Nephron progenitor cell (in vitro differentiated cells): ENCODE measurements around the gene MAGI2.

Source experiments
- DNase-seq: peaks from one replicate; pipeline ENCODE4 v3.0.0; 2021
- H3K27ac Mint-ChIP-seq: 2 replicates; pipeline ENCODE4 v1.8.0; 2021; ENCODE audit warnings: mild to moderate bottlenecking, moderate library complexity, mixed read lengths
- H3K27me3 Mint-ChIP-seq: 2 replicates; pipeline ENCODE4 v1.8.0; 2021; ENCODE audit warnings: mild to moderate bottlenecking, low read depth, mixed read lengths; ENCODE audit not compliant: poor library complexity
- H3K36me3 Mint-ChIP-seq: 2 replicates; pipeline ENCODE4 v1.8.0; 2021; ENCODE audit warnings: low read depth, mixed read lengths
- H3K4me1 Mint-ChIP-seq: 2 replicates; pipeline ENCODE4 v1.8.0; 2021; ENCODE audit warnings: mixed read lengths
- H3K4me3 Mint-ChIP-seq: 2 replicates; pipeline ENCODE4 v1.8.0; 2021; ENCODE audit warnings: mild to moderate bottlenecking, moderate library complexity, mixed read lengths
- H3K9me3 Mint-ChIP-seq: 2 replicates; pipeline ENCODE4 v1.8.0; 2021; ENCODE audit warnings: mild to moderate bottlenecking, moderate library complexity, mixed read lengths
- TF ChIP-seq, protein P1 (sequence below): fragments of 200-600 bp; sonication (generic); IDR thresholded peaks from 2 replicates; pipeline ENCODE4 v1.5.0; 2021; ENCODE audit warnings: antibody characterized with exemption

The MAGI2 gene

DNA sequence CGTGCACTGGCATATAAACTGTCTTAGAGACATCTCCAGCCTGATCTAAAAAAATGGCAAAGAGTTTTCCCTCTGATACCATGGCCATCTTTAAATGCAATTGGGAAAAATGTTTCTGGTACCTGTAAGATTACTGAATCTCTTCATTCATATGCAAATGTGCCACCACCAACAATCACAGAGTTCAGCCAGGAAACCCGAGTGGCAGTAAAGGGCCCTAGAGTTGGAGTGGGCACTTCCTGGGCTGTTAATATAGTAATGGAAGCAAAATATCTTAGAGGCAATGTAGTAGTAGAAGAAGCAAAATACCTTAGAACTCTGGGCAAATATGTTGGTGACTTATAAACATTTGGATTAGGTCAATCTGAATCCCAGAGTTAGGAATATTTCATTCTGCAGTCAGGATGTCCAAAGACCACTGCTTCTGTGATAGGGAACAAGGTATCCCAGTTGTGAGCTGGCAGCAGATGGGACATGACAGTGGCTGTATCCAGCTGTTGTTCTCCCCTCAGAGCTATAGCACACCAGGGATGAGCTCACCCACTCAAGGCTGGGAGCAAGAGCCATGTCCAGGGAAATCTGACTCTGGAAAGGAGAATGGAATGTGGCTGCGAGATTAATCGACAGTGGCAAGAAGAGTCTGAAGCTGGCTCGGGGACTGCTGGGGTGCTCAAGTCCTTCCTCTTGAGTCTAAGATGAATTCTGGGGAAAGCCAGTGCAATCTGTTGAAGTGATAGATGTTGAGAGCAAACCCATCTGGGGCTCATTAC, 1322.8 kb downstream of the MAGI2 start:
- H3K36me3 Mint-ChIP-seq, result no peaks in the 10 kb centered on the region
- H3K27ac Mint-ChIP-seq, result no peak overlapping the region
- no peaks in the 10 kb centered on the region for H3K4me1 Mint-ChIP-seq
- H3K27me3 Mint-ChIP-seq, result peaks cover 3% of the 10 kb centered on the region
- H3K4me3 Mint-ChIP-seq, result no peak overlapping the region
- no peak for DNase-seq
- H3K9me3 Mint-ChIP-seq, result no peaks in the 10 kb centered on the region
- TF ChIP-seq, protein P1, sequence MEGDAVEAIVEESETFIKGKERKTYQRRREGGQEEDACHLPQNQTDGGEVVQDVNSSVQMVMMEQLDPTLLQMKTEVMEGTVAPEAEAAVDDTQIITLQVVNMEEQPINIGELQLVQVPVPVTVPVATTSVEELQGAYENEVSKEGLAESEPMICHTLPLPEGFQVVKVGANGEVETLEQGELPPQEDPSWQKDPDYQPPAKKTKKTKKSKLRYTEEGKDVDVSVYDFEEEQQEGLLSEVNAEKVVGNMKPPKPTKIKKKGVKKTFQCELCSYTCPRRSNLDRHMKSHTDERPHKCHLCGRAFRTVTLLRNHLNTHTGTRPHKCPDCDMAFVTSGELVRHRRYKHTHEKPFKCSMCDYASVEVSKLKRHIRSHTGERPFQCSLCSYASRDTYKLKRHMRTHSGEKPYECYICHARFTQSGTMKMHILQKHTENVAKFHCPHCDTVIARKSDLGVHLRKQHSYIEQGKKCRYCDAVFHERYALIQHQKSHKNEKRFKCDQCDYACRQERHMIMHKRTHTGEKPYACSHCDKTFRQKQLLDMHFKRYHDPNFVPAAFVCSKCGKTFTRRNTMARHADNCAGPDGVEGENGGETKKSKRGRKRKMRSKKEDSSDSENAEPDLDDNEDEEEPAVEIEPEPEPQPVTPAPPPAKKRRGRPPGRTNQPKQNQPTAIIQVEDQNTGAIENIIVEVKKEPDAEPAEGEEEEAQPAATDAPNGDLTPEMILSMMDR, result no peak

DNA sequence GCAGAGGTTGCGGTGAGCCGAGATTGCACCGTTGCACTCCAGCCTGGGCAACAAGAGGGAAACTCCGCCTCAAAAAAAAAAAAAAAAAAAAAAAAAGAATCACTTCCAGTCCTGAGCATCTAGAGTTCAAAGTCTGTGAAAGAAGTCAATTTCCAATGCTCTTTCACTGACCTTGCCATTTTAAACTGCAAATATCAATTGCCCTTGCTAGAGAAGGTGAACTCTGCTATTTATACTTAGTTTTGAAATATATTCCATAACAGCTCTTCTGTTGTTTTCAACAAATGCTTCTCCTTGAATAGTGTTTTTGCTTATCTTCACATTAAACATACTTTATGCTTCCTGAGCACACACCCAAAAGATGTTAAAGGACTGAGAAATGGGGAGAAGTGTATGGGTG, 1323.6 kb downstream of the MAGI2 start:
- Mint-ChIP-seq H3K36me3 (no peaks in the 10 kb centered on the region), H3K27me3 (peaks cover 5% of the 10 kb centered on the region)

DNA sequence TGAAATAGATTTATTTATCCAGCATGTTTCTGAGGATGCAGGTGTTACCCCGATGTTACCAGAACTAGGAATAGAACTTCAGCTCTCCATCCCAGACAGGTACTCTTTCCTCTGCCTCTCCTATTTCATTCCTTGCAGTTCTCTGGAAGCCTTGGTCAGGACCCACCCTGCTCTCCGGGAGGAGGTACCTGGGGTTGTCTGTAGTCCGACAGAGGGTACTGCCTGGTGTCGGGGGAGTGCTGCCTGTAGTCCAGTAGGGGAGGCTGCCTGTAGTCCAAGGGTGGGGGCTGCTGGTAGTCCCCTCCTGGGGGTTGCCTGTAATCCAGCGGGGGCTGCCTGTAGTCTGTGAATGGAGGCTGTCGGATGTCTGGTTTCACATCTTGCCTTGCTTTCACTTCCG, 1326.5 kb downstream of the MAGI2 start:
- Mint-ChIP-seq H3K9me3 (no peaks in the 10 kb centered on the region), H3K27me3 (peaks cover 3% of the 10 kb centered on the region), H3K4me3 (no peak overlapping the region), H3K36me3 (no peaks in the 10 kb centered on the region), H3K27ac (no peak overlapping the region), H3K4me1 (no peaks in the 10 kb centered on the region)
- DNase-seq, result no peak
- TF ChIP-seq, protein P1, result no peak

More for the DNA sequence above, 1323.6 kb downstream of the MAGI2 start:
- DNase-seq, result no peak
- Mint-ChIP-seq H3K27ac (no peak overlapping the region), H3K9me3 (no peaks in the 10 kb centered on the region), H3K4me3 (no peak overlapping the region), H3K4me1 (no peaks in the 10 kb centered on the region)
- TF ChIP-seq, protein P1, result no peak

DNA sequence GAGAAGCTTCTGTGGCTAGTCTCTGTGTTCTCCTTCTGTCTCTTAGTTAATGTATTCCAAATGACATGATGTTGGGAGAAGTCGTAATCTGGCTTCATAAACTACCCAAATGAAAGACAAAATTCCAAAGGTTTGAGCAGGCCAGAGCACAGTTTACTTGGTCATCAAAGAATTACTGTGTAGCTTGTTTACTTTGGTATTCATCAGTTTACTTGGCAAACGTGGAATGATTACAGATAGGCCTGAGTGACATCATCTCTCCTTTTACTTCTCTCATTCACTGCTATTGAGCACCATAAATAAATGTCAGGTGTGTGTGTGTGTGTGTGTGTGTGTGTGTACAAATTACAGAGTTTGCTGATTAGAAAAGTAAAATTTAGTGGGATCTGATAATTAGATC, 1327.6 kb downstream of the MAGI2 start:
- no peak overlapping the region for H3K27ac Mint-ChIP-seq
- DNase-seq, result no peak
- H3K4me1 Mint-ChIP-seq, result no peaks in the 10 kb centered on the region
- H3K4me3 Mint-ChIP-seq, result no peak overlapping the region
- H3K36me3 Mint-ChIP-seq, result no peaks in the 10 kb centered on the region
- TF ChIP-seq, protein P1, result no peak
- H3K9me3 Mint-ChIP-seq, result no peaks in the 10 kb centered on the region
- H3K27me3 Mint-ChIP-seq, result peaks cover 3% of the 10 kb centered on the region

DNA sequence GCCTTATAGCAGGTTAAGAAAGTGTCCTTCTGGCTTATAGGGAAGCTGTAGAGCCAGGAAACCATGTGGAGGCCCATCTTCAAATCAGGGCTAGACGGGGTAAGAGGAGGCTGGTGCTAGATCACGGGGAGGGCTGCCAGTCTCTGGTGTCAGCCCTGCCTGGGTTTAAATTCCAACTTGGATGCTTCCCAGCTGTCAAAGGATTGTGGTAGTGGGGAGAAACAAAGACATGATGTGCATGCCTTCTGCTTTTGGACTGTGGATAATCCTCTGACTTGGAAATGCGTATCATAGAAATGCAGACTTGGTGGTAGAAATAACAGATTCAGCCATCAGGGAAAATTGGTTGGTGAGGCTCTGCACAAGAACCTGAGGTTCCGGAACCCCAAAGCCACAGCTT, 1329.3 kb downstream of the MAGI2 start:
- Mint-ChIP-seq H3K36me3 (no peaks in the 10 kb centered on the region), H3K4me1 (no peaks in the 10 kb centered on the region), H3K27me3 (peaks cover 3% of the 10 kb centered on the region), H3K9me3 (no peaks in the 10 kb centered on the region), H3K27ac (no peak overlapping the region), H3K4me3 (no peak overlapping the region)
- DNase-seq, result no peak
- TF ChIP-seq, protein P1, result no peak

DNA sequence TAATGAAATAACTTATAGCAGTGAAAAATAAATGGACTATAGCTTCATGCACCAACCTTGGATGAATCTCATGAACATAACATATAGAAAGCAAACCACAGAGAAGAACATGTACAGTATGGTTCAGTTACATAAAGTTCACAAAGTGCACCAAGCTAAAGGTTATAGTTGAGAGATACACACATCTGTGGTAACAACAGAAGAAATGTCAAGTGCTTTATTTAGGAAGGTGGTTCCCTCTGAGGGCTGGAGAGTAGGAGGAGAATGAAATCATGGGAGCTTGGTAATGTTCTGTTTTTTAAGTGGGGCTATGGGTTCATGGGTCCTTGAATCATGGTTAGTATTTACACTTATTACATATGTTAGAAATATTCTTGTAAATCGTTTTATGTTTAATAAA, 1331.6 kb downstream of the MAGI2 start:
- no peaks in the 10 kb centered on the region for H3K4me1 Mint-ChIP-seq
- no peak overlapping the region for H3K27ac Mint-ChIP-seq
- H3K9me3 Mint-ChIP-seq, result no peaks in the 10 kb centered on the region
- peaks cover 3% of the 10 kb centered on the region for H3K27me3 Mint-ChIP-seq
- DNase-seq, result no peak
- no peak overlapping the region for H3K4me3 Mint-ChIP-seq
- no peaks in the 10 kb centered on the region for H3K36me3 Mint-ChIP-seq
- TF ChIP-seq, protein P1, result no peak
